WTC11 (cell line): ENCODE measurements around the gene SEC61A1. TPM values are rescaled to one million over a fixed set of nuclear protein-coding genes. Genes with fewer than 3 reads are reported as not detected.

Source experiments
- ATAC-seq: fragments of 200-7000 bp; cut with Tn5 transposase; 2 replicates; pipeline ENCODE4 v1.10.0; 2021; ENCODE audit warnings: mild to moderate bottlenecking, moderate library complexity
- CTCF ChIA-PET: fragments of 300-600 bp; sonication (Branson Sonifier 250); formaldehyde crosslinking; loops from one replicate; lab custom pipeline; 2021; ENCODE audit warnings: antibody characterized with exemption; lab: Charles Lee
- POLR2A ChIA-PET: fragments of 350-600 bp; sonication (Branson Sonifier 250); formaldehyde crosslinking; loops from one replicate; lab custom pipeline; 2021; ENCODE audit warnings: antibody characterized with exemption; lab: Charles Lee
- DNase-seq: peaks from one replicate; pipeline ENCODE4 v3.0.0; 2021; ENCODE audit warnings: low spot score
- H3K27ac Mint-ChIP-seq: 2 replicates; pipeline ENCODE4 v1.8.0; 2021; ENCODE audit warnings: mixed read lengths
- H3K27me3 Mint-ChIP-seq: 2 replicates; pipeline ENCODE4 v1.8.0; 2021; ENCODE audit warnings: low read depth, mild to moderate bottlenecking, moderate library complexity, mixed read lengths
- H3K36me3 Mint-ChIP-seq: 2 replicates; pipeline ENCODE4 v1.8.0; 2021; ENCODE audit warnings: mixed read lengths
- H3K4me1 Mint-ChIP-seq: 2 replicates; pipeline ENCODE4 v1.8.0; 2022; ENCODE audit warnings: mixed read lengths
- H3K4me3 Mint-ChIP-seq: 2 replicates; pipeline ENCODE4 v1.8.0; 2021; ENCODE audit warnings: mild to moderate bottlenecking, moderate library complexity, mixed read lengths
- H3K9me3 Mint-ChIP-seq: 2 replicates; pipeline ENCODE4 v1.8.0; 2021; ENCODE audit warnings: mixed read lengths
- ESRRA ChIP-seq: sonication (generic); formaldehyde crosslinking; IDR thresholded peaks from 2 replicates; pipeline ENCODE4 v1.8.1; 2022; ENCODE audit warnings: mild to moderate bottlenecking, missing genetic modification reagents, borderline replicate concordance
- GABPB1 ChIP-seq: sonication (generic); formaldehyde crosslinking; IDR thresholded peaks from 2 replicates; pipeline ENCODE4 v1.8.1; 2023; ENCODE audit warnings: mild to moderate bottlenecking, missing genetic modification reagents
- HMGA2 ChIP-seq: fragments of 250-450 bp; sonication (Bioruptor Pico); IDR thresholded peaks from 2 replicates; pipeline ENCODE4 v1.4.0; 2021; ENCODE audit warnings: mild to moderate bottlenecking, moderate library complexity
- MXD4 ChIP-seq: fragments of 250-450 bp; sonication (Bioruptor Pico); IDR thresholded peaks from 2 replicates; pipeline ENCODE4 v1.8.0; 2021; ENCODE audit warnings: mild to moderate bottlenecking, moderate library complexity, borderline replicate concordance
- MYBL2 ChIP-seq: sonication (generic); formaldehyde crosslinking; IDR thresholded peaks from 2 replicates; pipeline ENCODE4 v1.8.1; 2023; ENCODE audit warnings: mild to moderate bottlenecking, moderate library complexity, missing genetic modification reagents
- NFATC4 ChIP-seq: fragments of 250-450 bp; sonication (Bioruptor Pico); IDR thresholded peaks from 2 replicates; pipeline ENCODE4 v1.9.0; 2021; ENCODE audit warnings: mild to moderate bottlenecking
- NR1H2 ChIP-seq: sonication (generic); formaldehyde crosslinking; IDR thresholded peaks from 2 replicates; pipeline ENCODE4 v1.9.0; 2021; ENCODE audit warnings: mild to moderate bottlenecking, moderate library complexity, missing genetic modification reagents
- RELA ChIP-seq: sonication (generic); formaldehyde crosslinking; IDR thresholded peaks from 2 replicates; pipeline ENCODE4 v1.8.1; 2022; ENCODE audit warnings: missing genetic modification reagents, mild to moderate bottlenecking, borderline replicate concordance
- RORB ChIP-seq: fragments of 250-450 bp; sonication (Bioruptor Pico); IDR thresholded peaks from 2 replicates; pipeline ENCODE4 v1.9.0; 2021; ENCODE audit warnings: mild to moderate bottlenecking
- TEAD1 ChIP-seq: sonication (generic); formaldehyde crosslinking; IDR thresholded peaks from 2 replicates; pipeline ENCODE4 v1.8.0; 2022; ENCODE audit warnings: mild to moderate bottlenecking, missing genetic modification reagents
- TP53 ChIP-seq: sonication (generic); formaldehyde crosslinking; IDR thresholded peaks from 2 replicates; pipeline ENCODE4 v1.8.1; 2023; ENCODE audit warnings: mild to moderate bottlenecking, missing genetic modification reagents
- ZBTB21 ChIP-seq: sonication (generic); formaldehyde crosslinking; IDR thresholded peaks from 2 replicates; pipeline ENCODE4 v1.8.1; 2023; ENCODE audit warnings: mild to moderate bottlenecking, missing genetic modification reagents, borderline replicate concordance
- ZNF138 ChIP-seq: sonication (generic); formaldehyde crosslinking; conservative IDR thresholded peaks from 2 replicates; pipeline ENCODE4 v1.8.1; 2022; ENCODE audit warnings: mild to moderate bottlenecking, moderate library complexity, missing genetic modification reagents
- ZNF219 ChIP-seq: sonication (generic); formaldehyde crosslinking; IDR thresholded peaks from 2 replicates; pipeline ENCODE4 v1.8.0; 2023; ENCODE audit warnings: missing genetic modification reagents, mild to moderate bottlenecking, borderline replicate concordance
- ZNF232 ChIP-seq: sonication (generic); formaldehyde crosslinking; IDR thresholded peaks from 2 replicates; pipeline ENCODE4 v1.8.0; 2022; ENCODE audit warnings: mild to moderate bottlenecking, missing genetic modification reagents
- ZNF423 ChIP-seq: fragments of 250-450 bp; sonication (Bioruptor Pico); IDR thresholded peaks from 2 replicates; pipeline ENCODE4 v2.1.2; 2022; ENCODE audit warnings: mild to moderate bottlenecking, moderate library complexity
- ZNF671 ChIP-seq: fragments of 250-450 bp; sonication (Bioruptor Pico); IDR thresholded peaks from 2 replicates; pipeline ENCODE4 v1.8.0; 2021; ENCODE audit warnings: mild to moderate bottlenecking
- total RNA-seq: library from RNA; stranded (reverse); gene quantifications from 3 replicates; pipeline ENCODE4 v1.2.3, GENCODE V29; 2021
- TF ChIP-seq, protein P1 (sequence below): sonication (generic); formaldehyde crosslinking; IDR thresholded peaks from 2 replicates; pipeline ENCODE4 v1.8.1; 2023; ENCODE audit warnings: mild to moderate bottlenecking, moderate library complexity, missing genetic modification reagents
- TF ChIP-seq, protein P2 (sequence below): sonication (generic); formaldehyde crosslinking; conservative IDR thresholded peaks from 2 replicates; pipeline ENCODE4 v1.8.1; 2022; ENCODE audit warnings: mild to moderate bottlenecking, missing genetic modification reagents
- TF ChIP-seq, protein P3 (sequence below): fragments of 250-450 bp; sonication (Bioruptor Pico); conservative IDR thresholded peaks from 2 replicates; pipeline ENCODE4 v1.9.0; 2021; ENCODE audit warnings: mild to moderate bottlenecking
- TF ChIP-seq, protein P4 (sequence below): fragments of 200-600 bp; IDR thresholded peaks from 2 replicates; pipeline ENCODE4 v1.8.0; 2022; ENCODE audit warnings: antibody characterized with exemption
- TF ChIP-seq, protein P5 (sequence below): sonication (generic); formaldehyde crosslinking; IDR thresholded peaks from 2 replicates; pipeline ENCODE4 v1.8.1; 2022; ENCODE audit warnings: mild to moderate bottlenecking, moderate library complexity, missing genetic modification reagents

Gene SEC61A1
- total RNA-seq, 1 experiment from 2014 or later, result 152 TPM

DNA sequence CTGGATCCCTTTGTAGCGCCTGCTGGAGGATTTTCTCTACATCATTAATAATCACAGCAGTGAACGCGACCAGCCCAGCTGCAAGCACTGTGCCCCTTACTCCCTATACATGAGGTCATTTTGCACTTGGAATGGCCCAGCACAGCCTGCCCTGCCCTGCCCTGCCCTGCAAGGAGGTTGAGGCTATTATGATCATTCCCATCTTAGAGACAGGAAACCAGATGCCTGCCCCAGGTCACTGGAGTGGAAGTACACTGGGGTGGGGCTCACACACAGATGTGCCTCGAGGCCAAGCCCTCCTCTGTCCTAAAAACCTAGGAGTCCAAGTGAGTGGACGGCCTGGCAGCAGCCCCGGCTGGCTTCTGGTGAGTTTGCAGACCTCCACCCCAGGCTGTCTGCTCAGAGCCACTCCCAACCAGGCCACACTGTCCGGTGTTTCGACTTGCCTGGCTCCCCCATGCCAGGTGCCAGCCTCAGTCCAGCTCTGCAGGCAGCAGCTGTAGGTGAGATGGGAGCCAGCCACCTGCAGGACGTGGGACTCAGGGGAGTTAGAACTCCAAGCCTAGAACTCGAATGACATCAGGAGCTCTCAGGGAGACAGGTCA is 30.4 kb upstream of the SEC61A1 start:
- ChIA-PET CTCF (interaction anchor here (0.6 kb wide), 1 partner anchor 331 kb away, joined by 3 read pairs; no protein-coding TSS in a partner anchor), POLR2A (no interaction called here)
- H3K27ac Mint-ChIP-seq, result no peak overlapping the region
- no peak for DNase-seq
- peaks cover 5% of the 10 kb centered on the region; the same call in 1 of the 2 replicates for H3K36me3 Mint-ChIP-seq
- no peak for TF ChIP-seq TEAD1 (CRISPR knock-in tag)
- TF ChIP-seq RELA (CRISPR knock-in tag), result no peak
- no peak for TF ChIP-seq ZNF138 (CRISPR knock-in tag)
- TF ChIP-seq HMGA2 (CRISPR knock-in tag), result no peak
- no peak for TF ChIP-seq NFATC4 (CRISPR knock-in tag)
- TF ChIP-seq, protein P1, sequence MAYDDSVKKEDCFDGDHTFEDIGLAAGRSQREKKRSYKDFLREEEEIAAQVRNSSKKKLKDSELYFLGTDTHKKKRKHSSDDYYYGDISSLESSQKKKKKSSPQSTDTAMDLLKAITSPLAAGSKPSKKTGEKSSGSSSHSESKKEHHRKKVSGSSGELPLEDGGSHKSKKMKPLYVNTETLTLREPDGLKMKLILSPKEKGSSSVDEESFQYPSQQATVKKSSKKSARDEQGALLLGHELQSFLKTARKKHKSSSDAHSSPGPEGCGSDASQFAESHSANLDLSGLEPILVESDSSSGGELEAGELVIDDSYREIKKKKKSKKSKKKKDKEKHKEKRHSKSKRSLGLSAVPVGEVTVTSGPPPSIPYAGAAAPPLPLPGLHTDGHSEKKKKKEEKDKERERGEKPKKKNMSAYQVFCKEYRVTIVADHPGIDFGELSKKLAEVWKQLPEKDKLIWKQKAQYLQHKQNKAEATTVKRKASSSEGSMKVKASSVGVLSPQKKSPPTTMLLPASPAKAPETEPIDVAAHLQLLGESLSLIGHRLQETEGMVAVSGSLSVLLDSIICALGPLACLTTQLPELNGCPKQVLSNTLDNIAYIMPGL, result no peak
- no peak for TF ChIP-seq MYBL2 (CRISPR knock-in tag)
- H3K4me3 Mint-ChIP-seq, result no peak overlapping the region
- H3K9me3 Mint-ChIP-seq, result peaks cover 6% of the 10 kb centered on the region; the same call in 1 of the 2 replicates
- peaks cover 4% of the 10 kb centered on the region for H3K27me3 Mint-ChIP-seq
- no peaks in the 10 kb centered on the region for H3K4me1 Mint-ChIP-seq
- no peak for ATAC-seq

DNA sequence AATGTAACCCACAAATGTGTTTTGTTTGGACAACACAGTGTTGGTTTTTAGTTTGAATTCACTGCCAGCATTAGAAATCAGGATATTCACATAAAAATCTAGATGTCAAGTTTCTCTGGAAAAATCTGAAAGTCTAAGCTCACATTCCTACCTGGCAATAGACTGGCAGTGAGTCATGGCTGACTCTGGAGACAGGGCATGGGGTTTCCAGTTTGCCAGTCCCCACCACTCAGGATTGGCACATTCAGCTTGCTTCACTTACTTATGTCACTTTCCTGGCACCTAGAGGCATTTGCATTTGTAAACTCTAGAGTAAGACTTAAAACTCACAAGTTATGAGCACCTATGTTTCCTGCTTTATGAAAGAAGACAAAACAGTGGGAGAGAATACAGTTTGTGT is 19.1 kb upstream of the SEC61A1 start:
- TF ChIP-seq ZNF232, result no peak
- TF ChIP-seq ZNF423, result no peak
- no peak for TF ChIP-seq ESRRA (CRISPR knock-in tag)
- TF ChIP-seq, protein P2, sequence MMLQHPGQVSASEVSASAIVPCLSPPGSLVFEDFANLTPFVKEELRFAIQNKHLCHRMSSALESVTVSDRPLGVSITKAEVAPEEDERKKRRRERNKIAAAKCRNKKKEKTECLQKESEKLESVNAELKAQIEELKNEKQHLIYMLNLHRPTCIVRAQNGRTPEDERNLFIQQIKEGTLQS (CRISPR knock-in tag), result no peak
- TF ChIP-seq ZNF219 (CRISPR knock-in tag), result no peak
- TF ChIP-seq, all 79 proteins: peak for 0

DNA sequence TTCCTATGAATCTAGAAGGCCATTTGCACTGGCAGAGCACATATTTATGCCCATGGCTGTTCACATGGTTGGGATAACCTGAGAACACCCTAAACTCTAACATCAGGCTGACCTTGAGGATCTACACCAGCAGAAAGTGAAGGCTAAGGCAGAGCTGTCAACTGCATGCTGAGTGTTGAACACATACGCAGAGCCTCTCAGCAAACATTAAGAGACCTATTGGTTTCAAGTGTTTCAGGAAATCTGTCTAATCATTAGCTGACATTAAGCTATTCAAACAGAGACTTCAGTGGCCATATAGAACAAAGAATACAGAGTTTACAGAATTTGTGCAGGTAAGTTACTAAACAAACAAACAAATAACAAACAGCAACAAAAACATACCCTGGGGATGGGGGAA is 16.1 kb upstream of the SEC61A1 start:
- ChIA-PET POLR2A (interaction anchor here (0.5 kb wide), 1 partner anchor 1929 kb away, joined by 3 read pairs; no protein-coding TSS in a partner anchor), CTCF (no interaction called here)
- no peaks in the 10 kb centered on the region for H3K36me3 Mint-ChIP-seq
- no peak overlapping the region for H3K27ac Mint-ChIP-seq
- DNase-seq, result no peak
- H3K9me3 Mint-ChIP-seq, result no peaks in the 10 kb centered on the region
- H3K4me3 Mint-ChIP-seq, result no peak overlapping the region
- peaks cover 15% of the 10 kb centered on the region for H3K27me3 Mint-ChIP-seq
- no peak for ATAC-seq
- no peaks in the 10 kb centered on the region for H3K4me1 Mint-ChIP-seq
- no peak for TF ChIP-seq RELA (CRISPR knock-in tag)
- TF ChIP-seq, protein P3, sequence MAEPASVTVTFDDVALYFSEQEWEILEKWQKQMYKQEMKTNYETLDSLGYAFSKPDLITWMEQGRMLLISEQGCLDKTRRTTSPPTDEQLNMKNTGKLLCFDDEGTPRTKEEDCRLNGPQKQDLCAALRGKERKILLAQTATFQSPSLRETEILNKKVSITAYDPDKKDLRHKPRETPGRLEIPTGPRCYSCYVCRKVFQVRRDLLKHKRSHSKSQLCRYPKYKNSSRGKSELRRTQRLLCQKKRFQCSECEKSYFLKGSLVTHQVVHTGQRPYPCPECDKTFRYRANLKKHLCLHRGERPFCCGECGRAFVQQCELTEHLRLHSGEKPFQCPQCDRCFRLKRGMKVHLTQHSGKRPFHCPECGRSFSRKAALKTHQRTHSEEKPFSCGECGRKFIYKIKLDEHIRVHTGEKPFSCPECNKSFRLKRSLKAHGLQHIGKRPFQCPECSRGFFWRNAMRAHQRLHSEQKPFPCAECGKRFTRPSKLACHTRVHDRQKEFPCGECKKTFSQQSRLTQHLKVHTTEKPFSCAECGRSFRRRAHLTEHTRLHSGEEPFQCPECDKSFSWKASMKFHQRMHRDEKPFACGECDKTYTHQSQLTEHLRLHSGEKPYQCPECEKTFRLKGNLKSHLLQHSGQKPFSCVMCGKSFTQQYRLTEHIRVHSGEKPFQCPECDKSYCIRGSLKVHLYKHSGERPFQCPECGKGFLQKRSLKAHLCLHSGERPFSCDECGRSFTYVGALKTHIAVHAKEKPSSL, result no peak
- no peak for TF ChIP-seq NR1H2 (CRISPR knock-in tag)
- TF ChIP-seq, protein P4, sequence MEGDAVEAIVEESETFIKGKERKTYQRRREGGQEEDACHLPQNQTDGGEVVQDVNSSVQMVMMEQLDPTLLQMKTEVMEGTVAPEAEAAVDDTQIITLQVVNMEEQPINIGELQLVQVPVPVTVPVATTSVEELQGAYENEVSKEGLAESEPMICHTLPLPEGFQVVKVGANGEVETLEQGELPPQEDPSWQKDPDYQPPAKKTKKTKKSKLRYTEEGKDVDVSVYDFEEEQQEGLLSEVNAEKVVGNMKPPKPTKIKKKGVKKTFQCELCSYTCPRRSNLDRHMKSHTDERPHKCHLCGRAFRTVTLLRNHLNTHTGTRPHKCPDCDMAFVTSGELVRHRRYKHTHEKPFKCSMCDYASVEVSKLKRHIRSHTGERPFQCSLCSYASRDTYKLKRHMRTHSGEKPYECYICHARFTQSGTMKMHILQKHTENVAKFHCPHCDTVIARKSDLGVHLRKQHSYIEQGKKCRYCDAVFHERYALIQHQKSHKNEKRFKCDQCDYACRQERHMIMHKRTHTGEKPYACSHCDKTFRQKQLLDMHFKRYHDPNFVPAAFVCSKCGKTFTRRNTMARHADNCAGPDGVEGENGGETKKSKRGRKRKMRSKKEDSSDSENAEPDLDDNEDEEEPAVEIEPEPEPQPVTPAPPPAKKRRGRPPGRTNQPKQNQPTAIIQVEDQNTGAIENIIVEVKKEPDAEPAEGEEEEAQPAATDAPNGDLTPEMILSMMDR, result no peak
- TF ChIP-seq, protein P5, sequence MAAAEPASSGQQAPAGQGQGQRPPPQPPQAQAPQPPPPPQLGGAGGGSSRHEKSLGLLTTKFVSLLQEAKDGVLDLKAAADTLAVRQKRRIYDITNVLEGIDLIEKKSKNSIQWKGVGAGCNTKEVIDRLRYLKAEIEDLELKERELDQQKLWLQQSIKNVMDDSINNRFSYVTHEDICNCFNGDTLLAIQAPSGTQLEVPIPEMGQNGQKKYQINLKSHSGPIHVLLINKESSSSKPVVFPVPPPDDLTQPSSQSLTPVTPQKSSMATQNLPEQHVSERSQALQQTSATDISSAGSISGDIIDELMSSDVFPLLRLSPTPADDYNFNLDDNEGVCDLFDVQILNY, result no peak
- TF ChIP-seq MXD4 (CRISPR knock-in tag), result no peak
- no peak for TF ChIP-seq TEAD1 (CRISPR knock-in tag)
- TF ChIP-seq, protein P1, result no peak
- no peak for TF ChIP-seq ZNF671 (CRISPR knock-in tag)
- no peak for TF ChIP-seq ZNF138 (CRISPR knock-in tag)
- TF ChIP-seq ZNF423, result no peak
- no peak for TF ChIP-seq GABPB1 (CRISPR knock-in tag)
- TF ChIP-seq RORB (CRISPR knock-in tag), result no peak
- TF ChIP-seq TP53 (CRISPR knock-in tag), result no peak
- no peak for TF ChIP-seq ZBTB21

More for the DNA sequence above, 19.1 kb upstream of the SEC61A1 start:
- peaks cover 10% of the 10 kb centered on the region for H3K27me3 Mint-ChIP-seq
- H3K4me1 Mint-ChIP-seq, result no peaks in the 10 kb centered on the region
- ChIA-PET POLR2A (no interaction called here), CTCF (interaction anchor here (1.0 to 1.6 kb wide), 2 partner anchors 9 to 62 kb away, joined by 3 to 4 read pairs; no protein-coding TSS in a partner anchor)
- H3K36me3 Mint-ChIP-seq, result no peaks in the 10 kb centered on the region
- no peak overlapping the region for H3K4me3 Mint-ChIP-seq
- H3K27ac Mint-ChIP-seq, result no peak overlapping the region
- H3K9me3 Mint-ChIP-seq, result no peaks in the 10 kb centered on the region
- ATAC-seq, result no peak
- DNase-seq, result no peak
